ENCODE measurements around the gene RFPL3.

- TF ChIP-seq CTCF (IDR thresholded peaks at IDR 0.05) (no peak), POLR2AphosphoS5 (IDR thresholded peaks at IDR 0.05; ENCODE audit: low read depth, low read length) (no peak), REST (IDR thresholded peaks at IDR 0.05; ENCODE audit: insufficient read depth in 1 of 2, low read depth in 2 of 2, low read length in 1 of 2) (no peak)
Measured at GRCh38 chr22:32407312-32407711, 49.6 kb downstream of the RFPL3 start.
